IPS-NIHi7 (cell line): Measurements from ENCODE around the gene SLC7A7.
"Not testable (repeated sequence)": the region's sequence is repeated elsewhere in the genome, so short reads cannot be mapped to it uniquely, and the experiment has no call there.

Source experiments
- DNase-seq: peaks from one replicate; pipeline ENCODE4 v3.0.0; 2012; ENCODE audit warnings: mixed read lengths; ENCODE audit errors: extremely low spot score

Gene SLC7A7

DNA sequence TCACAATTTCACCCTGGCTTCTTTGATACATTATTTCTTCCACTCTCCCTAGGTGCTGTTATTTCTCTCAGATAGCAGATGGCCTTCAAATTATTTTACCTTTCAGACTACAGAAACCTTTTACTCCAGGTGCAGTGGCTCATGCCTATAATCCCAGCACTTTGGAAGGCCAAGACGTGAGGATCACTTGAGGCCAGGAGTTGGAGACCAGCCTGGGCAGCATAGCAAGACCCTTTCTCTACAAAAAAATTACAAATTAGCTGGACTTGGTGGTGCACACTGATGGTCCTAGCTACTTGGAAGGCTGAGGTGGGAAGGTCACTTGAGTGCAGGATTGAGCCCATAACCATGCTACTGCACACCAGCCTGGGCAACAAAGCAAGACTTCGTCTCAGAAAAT is 23.1 kb downstream of the SLC7A7 start:
- DNase-seq: no peak

- DNase-seq: no peak
Observed at GRCh38 chr14:22791301-22791700, 23.9 kb downstream of the SLC7A7 start.

DNA sequence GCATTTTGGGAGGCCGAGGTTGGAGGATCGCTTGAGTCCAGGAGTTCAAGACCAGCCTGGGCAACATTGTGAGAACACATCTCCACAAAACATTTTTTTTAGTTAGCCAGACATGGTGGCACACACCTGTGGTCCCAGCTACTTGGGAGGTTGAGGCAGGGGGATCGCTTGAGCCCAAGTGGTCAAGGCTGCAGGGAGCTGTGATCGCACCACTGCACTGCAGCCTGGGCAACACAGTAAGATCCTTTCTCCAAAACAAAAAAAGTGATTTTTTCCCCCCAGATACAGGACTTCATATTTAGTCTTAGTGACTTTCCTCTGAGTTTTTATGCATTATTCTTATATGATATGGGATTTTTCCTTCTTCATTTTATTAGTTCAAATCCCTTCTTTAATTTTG is 28.6 kb downstream of the SLC7A7 start:
- no peak for DNase-seq

DNA sequence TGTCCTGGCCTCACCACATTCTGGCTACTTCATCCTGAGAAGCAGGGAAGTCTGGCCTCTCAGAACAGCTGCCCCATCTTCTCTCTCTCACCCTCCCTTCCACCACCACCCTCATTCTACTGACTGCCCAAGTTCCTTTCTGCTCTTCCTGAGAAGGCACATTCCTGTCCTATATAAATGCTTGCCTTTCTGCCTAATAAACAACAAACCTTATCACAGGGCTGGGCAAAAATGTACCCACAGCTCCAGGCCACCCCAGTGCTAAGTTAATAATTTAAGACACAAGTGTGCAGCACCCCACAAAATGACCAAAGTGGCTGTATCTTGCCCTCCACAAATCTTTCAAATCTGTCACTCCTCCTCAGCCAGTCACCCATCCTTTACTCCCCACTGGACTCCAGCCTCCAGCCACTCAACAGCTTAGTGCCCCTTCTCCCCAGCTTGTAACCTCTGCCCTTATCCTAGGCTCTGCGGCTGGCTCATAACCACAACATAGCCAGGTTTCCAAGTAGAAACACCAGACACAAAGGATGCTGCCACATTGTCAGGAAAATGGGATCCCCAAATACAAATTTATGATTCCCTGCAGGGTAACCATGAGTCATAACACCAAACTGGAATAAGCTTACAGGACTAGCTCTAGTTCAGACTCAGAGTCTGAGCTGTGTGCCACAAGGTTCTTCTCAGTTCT is 33.8 kb downstream of the SLC7A7 start:
- no peak for DNase-seq

DNA sequence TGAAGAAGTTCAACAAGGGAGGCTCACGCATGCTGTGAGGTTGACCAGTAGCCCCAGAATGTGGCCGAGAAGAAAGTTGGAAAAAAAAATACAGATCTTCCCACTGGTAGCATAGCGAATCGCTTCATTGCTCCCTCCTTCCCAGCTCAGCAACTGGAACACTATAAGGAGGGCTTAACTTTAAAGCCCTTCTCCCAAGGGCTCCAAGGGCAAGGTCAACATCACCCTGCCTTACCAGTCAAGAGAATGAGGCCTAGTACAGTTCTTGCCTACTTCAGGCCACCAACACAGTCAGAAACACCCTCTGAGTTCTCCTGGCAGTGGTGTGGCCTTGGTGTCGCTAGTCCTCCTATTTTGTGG is 34.3 kb downstream of the SLC7A7 start:
- no peak for DNase-seq

DNA sequence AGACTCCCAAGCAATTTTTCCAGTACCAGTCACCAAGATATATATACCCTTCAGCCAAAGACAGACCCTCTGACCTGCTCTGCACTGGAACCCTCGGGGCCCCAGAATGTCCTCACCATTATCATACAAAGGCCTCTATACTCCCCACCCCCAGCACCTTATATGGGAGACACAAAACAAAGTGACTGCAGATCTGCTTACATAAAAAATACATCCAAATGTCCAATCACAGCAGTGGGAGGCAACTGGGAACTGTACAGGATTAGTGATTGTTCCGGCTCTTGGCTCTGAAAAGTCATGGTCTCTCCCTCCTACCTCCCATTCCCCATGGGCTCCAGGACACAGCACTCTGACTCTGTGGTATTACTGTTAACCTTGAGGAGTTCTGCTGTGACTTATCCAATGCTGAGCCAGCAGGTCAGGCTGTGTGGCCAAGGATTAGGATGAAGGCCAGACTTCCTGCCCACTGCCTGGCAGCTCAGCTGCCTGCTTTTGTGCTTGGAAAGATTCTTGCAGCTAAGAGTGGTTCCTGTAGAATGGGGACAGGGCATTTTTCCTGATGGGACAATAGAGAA is 35.0 kb downstream of the SLC7A7 start:
- no peak for DNase-seq

DNA sequence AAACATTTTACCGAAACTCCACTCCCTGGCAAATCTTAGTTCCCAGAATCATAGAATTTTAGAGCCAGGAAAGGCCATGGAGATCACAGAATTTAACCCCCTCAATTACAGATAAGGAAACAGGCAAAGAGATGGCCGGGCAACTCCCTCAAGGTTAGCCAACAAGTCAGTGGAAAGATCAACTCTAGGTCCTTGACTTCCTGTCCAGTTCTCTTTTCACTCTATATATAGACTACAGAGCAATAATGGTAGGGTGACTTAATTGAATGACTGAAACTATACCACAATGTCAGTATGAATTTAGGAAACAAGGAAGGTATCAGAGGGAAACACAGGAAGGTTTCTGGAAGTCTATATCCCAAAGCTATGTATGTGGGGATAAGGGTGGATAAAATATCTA is 37.2 kb downstream of the SLC7A7 start:
- DNase-seq: no peak

- not testable (repeated sequence) for DNase-seq
Observed at GRCh38 chr14:22776849-22777248, 38.4 kb downstream of the SLC7A7 start.

- DNase-seq: no peak
Observed at GRCh38 chr14:22776215-22776614, 39.0 kb downstream of the SLC7A7 start.

DNA sequence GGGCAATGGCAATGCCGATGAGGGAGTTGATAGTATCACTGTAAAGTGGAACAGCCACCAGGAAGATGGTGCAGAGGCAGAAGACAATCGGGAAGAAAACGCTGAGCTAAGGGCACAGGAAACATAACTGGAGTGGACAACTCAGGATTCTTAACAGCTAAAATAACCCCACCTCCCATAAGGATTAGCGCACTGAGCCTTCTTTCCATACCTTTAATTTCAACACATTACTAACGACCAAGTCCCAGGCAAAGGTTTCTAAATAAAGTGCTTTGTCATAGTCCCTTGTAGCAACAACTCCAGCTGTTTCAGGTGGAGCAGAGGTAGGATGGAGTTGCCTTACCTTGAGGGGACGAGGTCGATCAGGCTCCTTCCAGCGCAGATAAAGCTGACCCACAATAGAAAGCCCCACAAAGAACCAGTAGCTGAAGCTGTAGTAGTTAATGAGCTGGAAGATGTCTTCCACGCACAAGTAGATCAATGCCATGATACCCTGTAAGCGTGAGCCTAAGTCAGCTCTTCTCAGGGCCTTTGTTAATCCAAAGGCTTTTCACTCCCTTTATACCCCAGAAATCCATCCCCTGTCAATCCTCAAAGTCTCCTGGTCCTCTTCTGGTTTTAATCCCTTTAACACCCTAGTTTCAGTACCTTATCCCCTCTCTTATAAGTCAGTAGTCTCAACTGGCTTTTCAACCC is 41.1 kb downstream of the SLC7A7 start:
- no peak for DNase-seq

- DNase-seq: no peak
Observed at GRCh38 chr14:22773162-22774010, 41.8 kb downstream of the SLC7A7 start.

DNA sequence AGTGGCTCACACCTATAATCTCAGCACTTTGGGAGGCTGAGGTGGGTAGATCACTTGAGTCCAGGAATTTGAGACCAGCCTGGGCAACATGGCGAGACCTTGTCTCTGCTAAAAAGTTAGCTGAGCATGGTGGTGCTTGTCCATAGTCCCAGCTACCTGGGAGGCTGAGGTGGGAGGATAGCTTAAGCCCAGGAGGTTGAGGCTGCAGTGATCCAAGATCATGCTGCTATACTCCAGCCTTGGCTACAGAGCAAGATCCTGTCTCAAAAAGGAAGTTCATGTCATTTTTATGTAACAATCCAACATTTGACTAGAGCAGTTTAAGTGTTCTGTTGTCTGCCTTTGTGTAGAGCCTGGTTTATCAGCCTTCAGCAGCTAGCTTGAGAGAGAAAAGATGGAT is 42.5 kb downstream of the SLC7A7 start:
- no peak for DNase-seq

DNA sequence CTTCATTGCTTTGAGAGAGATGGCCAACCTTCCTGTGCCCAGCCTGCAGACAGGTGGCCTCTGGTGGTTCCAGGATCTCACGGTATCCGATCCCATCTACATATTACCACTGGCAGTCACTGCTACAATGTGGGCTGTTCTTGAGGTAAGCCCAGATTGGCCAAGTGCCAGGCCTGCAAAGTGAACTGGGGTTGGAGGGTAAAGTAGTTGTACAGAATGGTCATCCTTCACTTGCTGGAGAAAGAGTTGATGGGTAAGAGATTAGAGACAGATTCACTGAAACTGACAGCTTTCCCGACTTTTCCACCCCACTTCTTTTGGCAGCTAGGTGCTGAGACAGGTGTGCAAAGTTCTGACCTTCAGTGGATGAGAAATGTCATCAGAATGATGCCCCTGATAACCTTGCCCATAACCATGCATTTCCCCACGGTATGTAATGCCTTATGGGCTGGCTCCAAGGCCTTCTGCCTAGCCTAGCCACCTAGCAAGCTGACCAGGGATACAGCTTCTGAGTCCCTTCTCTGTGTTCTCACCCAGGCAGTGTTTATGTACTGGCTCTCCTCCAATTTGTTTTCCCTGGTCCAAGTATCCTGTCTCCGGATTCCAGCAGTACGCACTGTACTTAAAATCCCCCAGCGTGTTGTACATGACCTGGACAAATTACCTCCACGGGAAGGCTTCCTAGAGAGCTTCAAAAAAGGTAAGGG is 44.6 kb downstream of the SLC7A7 start:
- DNase-seq: no peak

- DNase-seq: no peak
Observed at GRCh38 chr14:22769369-22769768, 45.9 kb downstream of the SLC7A7 start.

DNA sequence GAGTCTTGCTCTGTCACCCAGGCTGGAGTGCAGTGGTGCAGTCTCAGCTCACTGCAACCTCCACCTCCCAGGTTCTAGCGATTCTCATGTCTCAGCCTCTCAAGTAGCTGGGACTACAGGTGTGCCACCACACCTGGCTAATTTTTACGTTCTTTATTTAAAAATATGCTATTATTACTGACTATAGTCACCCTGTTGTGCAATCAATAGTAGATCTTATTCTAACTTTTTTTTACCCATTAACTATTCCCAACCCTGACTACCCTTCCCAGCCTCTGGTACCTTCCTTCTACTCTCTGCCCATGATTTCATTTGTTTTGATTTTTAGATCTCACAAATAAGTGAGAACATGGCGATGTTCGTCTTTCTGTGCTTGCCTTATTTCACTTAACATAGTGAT is 46.3 kb downstream of the SLC7A7 start:
- DNase-seq: no peak

DNA sequence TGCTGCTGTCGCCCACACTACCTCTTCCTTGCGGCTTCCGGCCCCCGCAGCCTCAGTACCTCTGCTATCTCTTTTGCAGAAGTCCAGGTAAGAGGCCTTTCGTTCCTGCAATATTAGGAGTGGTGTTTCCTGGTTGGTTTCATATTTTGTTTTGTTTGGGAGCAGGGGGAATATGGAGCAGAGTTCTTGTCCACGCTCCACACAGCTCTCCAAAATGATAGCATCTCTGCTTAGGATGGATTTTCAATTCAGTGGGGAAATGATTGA is 48.0 kb downstream of the SLC7A7 start:
- DNase-seq: no peak

- peak; percentile 95 for DNase-seq
Observed at GRCh38 chr14:22766457-22767322, 48.5 kb downstream of the SLC7A7 start, which contains the start of gene OXA1L. TSS of gene OXA1L (plus strand) at chr14:22766688. CDS start at chr14:22766702, 14 bp downstream.

- no peak for DNase-seq
Observed at GRCh38 chr14:22764382-22764781, 50.9 kb downstream of the SLC7A7 start.

- no peak for DNase-seq
Observed at GRCh38 chr14:22761734-22762133, 53.5 kb downstream of the SLC7A7 start.

DNA sequence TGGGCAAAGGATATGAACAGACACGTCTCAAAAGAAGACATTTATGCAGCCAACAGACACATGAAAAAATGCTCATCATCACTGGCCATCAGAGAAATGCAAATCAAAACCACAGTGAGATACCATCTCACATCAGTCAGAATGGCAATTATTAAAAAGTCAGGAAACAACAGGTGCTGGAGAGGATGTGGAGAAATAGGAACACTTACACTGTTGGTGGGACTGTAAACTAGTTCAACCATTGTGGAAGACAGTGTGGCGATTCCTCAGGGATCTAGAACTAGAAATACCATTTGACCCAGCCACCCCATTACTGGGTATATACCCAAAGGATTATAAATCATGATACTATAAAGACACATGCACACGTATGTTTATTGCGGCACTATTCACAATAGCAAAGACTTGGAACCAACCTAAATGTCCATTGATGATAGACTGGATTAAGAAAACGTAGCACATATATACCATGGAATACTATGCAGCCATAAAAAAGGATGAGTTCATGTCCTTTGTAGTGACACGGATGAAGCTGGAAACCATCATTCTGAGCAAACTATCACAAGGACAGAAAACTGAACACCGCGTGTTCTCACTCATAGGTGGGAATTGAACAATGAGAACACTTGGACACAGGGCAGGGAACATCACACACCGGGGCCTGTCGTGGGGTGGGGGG is 57.1 kb downstream of the SLC7A7 start:
- not testable (repeated sequence) for DNase-seq
